GM12875 (cell line): ENCODE data around the gene HSP90AB1.

Experiments
- H3K4me3 ChIP-seq: one replicate; pipeline ENCODE4 v1.5.1; 2011; ENCODE audit warnings: low read depth, low read length, control low read depth
- TF ChIP-seq, protein P1 (sequence below): IDR thresholded peaks from 2 replicates; pipeline ENCODE4 v1.5.1; 2011; ENCODE audit warnings: low read depth, mild to moderate bottlenecking, control low read depth, inconsistent platforms, low read length, moderate library complexity, borderline replicate concordance; ENCODE audit not compliant: insufficient read depth

The HSP90AB1 gene

DNA sequence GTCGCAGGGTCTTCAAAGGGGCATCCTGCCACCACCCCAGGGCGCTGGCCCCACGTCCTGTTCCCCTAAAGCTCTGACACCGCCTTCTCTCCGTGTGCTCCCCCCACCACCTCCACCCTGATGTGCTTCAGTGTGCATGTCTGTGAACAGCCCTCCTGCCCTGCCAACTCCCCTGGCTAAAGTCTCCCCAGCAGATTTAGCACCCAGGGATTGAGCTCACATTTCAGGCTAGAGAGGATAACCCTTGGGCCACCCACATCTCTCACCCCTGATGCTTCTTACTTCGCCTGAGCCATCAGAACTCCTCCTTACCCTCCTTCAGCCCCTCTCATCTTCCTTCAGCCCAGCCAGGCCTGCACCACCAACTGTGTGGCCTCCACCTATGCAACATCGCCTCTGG, 30.9 kb downstream of the HSP90AB1 start:
- no peak overlapping the region for H3K4me3 ChIP-seq
- TF ChIP-seq, protein P1, sequence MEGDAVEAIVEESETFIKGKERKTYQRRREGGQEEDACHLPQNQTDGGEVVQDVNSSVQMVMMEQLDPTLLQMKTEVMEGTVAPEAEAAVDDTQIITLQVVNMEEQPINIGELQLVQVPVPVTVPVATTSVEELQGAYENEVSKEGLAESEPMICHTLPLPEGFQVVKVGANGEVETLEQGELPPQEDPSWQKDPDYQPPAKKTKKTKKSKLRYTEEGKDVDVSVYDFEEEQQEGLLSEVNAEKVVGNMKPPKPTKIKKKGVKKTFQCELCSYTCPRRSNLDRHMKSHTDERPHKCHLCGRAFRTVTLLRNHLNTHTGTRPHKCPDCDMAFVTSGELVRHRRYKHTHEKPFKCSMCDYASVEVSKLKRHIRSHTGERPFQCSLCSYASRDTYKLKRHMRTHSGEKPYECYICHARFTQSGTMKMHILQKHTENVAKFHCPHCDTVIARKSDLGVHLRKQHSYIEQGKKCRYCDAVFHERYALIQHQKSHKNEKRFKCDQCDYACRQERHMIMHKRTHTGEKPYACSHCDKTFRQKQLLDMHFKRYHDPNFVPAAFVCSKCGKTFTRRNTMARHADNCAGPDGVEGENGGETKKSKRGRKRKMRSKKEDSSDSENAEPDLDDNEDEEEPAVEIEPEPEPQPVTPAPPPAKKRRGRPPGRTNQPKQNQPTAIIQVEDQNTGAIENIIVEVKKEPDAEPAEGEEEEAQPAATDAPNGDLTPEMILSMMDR: no peak

- TF ChIP-seq, protein P1: no peak
- no peak overlapping the region for H3K4me3 ChIP-seq
Observed at GRCh38 chr6:44278315-44278714, 31.4 kb downstream of the HSP90AB1 start.

DNA sequence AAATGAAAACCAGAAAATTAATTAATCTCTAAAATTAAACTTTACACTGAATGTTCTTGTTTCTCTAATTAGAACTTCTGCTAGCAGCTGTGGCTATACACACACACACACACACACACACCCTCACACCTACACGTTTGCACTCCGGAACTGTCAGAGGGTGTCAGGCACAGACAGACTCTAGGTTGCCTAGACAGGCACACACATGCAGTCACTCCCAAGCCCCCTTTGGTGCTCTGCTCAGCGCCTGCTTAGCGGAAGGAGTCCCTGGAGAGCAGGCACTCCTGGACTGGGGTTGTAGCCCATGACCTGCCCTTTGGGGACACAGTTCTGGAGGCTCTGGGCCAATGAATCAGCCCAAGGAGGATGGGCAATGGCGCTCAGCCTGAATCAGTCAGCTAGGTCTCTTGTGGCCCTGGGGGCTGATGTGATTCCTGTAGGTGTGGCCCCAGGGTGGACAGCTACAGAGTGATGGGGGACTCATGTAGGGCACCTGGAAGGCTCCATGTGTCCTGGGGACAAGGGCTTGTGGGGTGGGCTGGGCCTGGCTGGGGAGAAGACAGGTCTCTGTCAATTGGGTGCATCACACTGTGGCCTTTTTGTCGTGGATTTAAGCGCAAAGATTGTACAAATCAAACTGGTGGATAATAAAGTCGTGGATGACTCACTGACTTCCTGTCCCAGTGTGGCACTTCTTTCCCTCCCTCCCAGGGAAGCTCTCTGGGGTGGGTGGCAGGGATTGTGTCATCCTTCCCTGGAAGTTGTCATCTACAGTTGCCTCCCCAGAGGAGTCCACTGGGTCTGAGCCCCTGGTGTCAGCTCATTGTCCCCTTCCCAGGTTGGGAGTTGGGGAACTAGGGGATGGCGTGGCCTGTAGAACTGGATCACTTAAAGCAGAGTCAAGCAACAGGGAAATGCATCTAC, 32.1 kb downstream of the HSP90AB1 start:
- no peak overlapping the region for H3K4me3 ChIP-seq

GRCh38 chr6:44284121-44284520, 37.2 kb downstream of the HSP90AB1 start:
- H3K4me3 ChIP-seq: no peak overlapping the region
- TF ChIP-seq, protein P1: no peak

More for the DNA sequence above, 32.1 kb downstream of the HSP90AB1 start:
- TF ChIP-seq, protein P1: no peak

- TF ChIP-seq, protein P1: no peak
- no peak overlapping the region for H3K4me3 ChIP-seq
Observed at GRCh38 chr6:44284867-44285266, 38.0 kb downstream of the HSP90AB1 start.

- no peak overlapping the region for H3K4me3 ChIP-seq
- TF ChIP-seq, protein P1: no peak
Observed at GRCh38 chr6:44285552-44286284, 38.8 kb downstream of the HSP90AB1 start.
